K562 (cell line): ENCODE data around the gene C22orf39. TPM values are rescaled to one million over a fixed set of nuclear protein-coding genes. Genes with fewer than 3 reads are reported as not detected.

ENCODE experiments used
- ETV1 ChIP-seq: fragments of 450-650 bp; conservative IDR thresholded peaks from 2 replicates; pipeline ENCODE4 v1.6.1; 2016; ENCODE audit warnings: missing genetic modification characterization, control low read depth, low read depth, missing compliant biosample characterization
- TFAM ChIP-seq: fragments of 250-450 bp; sonication (Bioruptor Pico); conservative IDR thresholded peaks from 2 replicates; pipeline ENCODE4 v1.5.0; 2021; ENCODE audit warnings: mild to moderate bottlenecking, moderate library complexity
- ZBTB40 ChIP-seq, 2 experiments: fragments of 450-650 bp in 1 of 2; sonication (generic) in 1 of 2; formaldehyde crosslinking in 1 of 2; IDR thresholded peaks; 2 replicates each; pipeline versions ENCODE4 v1.7.1 to v1.9.0; 2016 to 2022; ENCODE audit warnings: inconsistent platforms in 1 of 2, mild to moderate bottlenecking in 1 of 2, missing genetic modification reagents in 1 of 2
- polyA plus RNA-seq, 8 experiments: library from polyadenylated mRNA; depleted of rRNA in 4 of 8; stranded (reverse) in 5 of 8; unstranded in 3 of 8; fragments of >200 nt; fragmentation: Nextera tagmentation in 2 of 8; fragmentation: Illumina TruSeq in 1 of 8; extraction: Ambion mirVana in 2 of 8; extraction: Trizol in 1 of 8; gene quantifications; 2 replicates each; pipeline versions ENCODE4 v1.2.1 to v1.2.3, GENCODE V29; 2011 to 2014; ENCODE audit warnings: inconsistent platforms in 1 of 8, missing spikeins in 1 of 8
- total RNA-seq, 7 experiments: library from RNA; depleted of rRNA in 6 of 7; stranded (reverse); fragments of >200 nt in 6 of 7; fragmentation: Illumina TruSeq in 2 of 7; extraction: Trizol in 2 of 7; gene quantifications; 2 replicates each; pipeline versions ENCODE4 v1.2.1 to v1.2.3, GENCODE V29; 2011 to 2021; ENCODE audit warnings: low replicate concordance in 1 of 7

C22orf39 gene
- total and polyA plus RNA-seq, 9 of the 15 experiments (the other 6 are each of a cell fraction or from before 2014, with no cell fraction given), result 20.4 to 139 (median 66.8) TPM

- TF ChIP-seq ZBTB40 (IDR thresholded peaks at IDR 0.05) (no peak), ZBTB40 (CRISPR knock-in tag; IDR thresholded peaks at IDR 0.05) (0 out of 2 replicates have a peak, but pooled peaks have one; percentile 29), ETV1 (tag) (0 out of 2 replicates have a peak, but pooled peaks have one; percentile 11), TFAM (CRISPR knock-in tag) (no peak)
Observed at GRCh38 chr22:19412923-19413322, 34.6 kb downstream of the C22orf39 start (continued).
